Measurements from ENCODE around the gene NUDCD3.
A peak's percentile ranks its signal among the peaks of the same experiment; 100 is the strongest.
"Not testable (repeated sequence)": the region's sequence is repeated elsewhere in the genome, so short reads cannot be mapped to it uniquely, and the experiment has no call there.

Gene NUDCD3

GRCh38 chr7:44517175-44517574, 26.7 kb upstream of the NUDCD3 start:
- no peak for DNase-seq

- DNase-seq, result no peak
Observed at GRCh38 chr7:44515590-44516268, 25.3 kb upstream of the NUDCD3 start.

DNA sequence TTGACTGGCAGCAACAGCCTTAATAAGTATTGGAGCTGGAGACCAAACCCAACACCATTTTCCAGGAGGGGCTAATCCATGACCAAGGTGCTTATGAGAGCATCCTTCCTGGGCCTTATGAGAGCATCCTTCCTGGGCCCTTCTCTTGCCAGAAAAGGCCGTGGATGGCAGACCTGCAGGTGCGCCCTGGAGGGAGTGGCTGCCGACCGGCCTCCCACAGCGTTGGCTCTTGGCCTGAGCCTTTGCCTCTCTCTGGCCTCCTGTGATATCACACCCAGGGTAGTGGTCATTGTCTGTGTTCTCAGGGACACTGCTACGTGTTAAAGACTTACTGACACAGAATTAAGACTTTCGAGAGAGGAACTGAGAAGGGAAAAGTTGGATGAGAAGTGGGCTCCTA, 22.3 kb upstream of the NUDCD3 start:
- DNase-seq, result no peak

DNA sequence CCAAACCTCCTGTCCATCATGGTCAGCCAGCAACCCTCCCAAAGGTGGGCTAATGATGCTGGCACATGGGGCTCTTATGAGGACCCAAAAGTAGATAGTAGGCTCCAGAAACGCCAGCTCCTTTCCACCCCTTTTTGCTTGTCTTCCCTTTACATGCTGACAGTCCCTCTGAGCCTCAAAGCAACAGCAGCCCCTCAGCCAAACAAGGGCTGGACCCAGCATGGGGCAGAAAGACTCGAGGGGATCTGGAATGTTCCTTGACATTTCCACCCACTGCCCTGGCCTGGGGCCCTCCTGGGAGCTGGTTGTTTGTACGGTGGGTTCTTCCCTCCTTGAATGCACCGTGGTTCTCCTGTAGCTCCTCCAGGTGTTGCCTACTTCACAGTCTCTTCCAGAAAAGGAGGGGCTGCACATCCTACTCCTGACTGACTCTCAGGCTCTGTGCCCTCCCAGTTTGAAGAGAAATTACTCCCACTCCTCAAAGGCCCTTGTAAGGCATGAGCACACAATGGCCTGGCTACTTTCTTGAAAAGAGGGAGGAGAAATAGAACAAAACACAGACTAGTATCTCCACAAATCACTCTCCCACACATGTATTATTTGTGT, 21.5 kb upstream of the NUDCD3 start:
- no peak for DNase-seq

GRCh38 chr7:44511236-44511635, 20.8 kb upstream of the NUDCD3 start:
- no peak for DNase-seq

DNA sequence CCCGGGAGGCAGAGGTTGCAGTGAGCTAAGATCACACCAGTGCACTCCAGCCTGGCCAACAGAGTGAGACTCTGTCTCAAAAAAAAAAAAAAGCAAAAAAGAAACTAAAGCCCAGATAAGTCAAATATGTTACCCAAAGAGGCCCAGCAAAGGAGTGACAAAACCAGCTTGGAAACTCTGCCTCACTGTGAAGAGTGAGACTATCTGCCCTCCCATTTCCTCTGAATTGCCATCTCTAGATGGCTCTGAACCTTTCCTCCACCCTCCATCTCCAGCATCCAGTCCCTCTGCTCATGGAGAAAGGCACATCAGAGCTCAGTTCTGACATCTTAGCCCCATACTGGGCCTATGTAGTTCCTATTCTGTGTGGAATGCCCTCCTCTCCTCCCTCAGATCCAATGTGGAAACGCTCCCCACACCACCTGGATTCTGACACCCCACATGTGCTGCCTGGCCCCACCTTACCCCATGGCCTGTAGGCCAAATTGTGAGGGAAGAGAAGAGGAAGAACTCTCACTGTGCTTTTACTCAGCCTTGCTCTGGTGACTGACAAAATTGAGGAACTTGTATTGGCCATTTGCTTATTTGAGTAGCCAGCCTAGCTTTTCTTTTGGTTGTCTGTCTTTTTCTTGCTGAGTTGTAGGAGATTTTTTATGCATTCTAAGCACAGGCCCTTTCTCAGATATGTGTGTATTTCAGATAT, 18.0 kb upstream of the NUDCD3 start:
- DNase-seq, result peak; percentile 6

DNA sequence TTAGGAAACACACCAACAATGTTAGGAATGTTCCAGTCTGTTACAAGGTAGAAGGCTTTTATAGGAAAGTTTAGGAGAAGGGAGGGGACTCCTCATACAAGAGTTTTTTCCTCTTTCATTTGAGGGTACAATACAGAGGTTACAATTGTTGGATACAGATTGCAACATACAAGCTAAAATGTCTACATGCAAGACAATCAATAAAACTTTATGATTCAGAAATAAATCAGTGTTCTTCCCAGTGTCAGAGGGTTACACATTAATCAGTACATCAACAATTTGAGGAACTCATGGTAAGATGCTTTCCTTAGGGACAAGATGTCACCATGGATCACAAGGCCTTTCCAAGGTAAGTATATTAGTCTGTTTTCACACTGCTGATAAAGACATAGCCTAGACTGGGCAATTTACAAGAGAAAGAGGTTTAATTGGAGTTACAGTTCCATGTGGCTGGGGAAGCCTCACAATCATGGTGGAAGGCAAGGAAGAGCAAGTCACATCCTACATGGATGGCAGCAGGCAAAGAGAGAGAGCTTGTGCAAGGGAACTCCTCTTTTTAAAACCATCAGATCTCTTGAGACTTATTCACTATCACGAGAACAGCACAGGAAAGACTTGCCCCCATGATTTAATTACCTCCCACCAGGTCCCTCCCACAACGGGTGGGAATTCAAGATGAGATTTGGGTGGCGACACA, 16.3 kb upstream of the NUDCD3 start:
- DNase-seq, result not testable (repeated sequence)

- no peak for DNase-seq
Observed at GRCh38 chr7:44505595-44505994, 15.1 kb upstream of the NUDCD3 start.

GRCh38 chr7:44498230-44498954, 7.9 kb upstream of the NUDCD3 start:
- no peak for DNase-seq

DNA sequence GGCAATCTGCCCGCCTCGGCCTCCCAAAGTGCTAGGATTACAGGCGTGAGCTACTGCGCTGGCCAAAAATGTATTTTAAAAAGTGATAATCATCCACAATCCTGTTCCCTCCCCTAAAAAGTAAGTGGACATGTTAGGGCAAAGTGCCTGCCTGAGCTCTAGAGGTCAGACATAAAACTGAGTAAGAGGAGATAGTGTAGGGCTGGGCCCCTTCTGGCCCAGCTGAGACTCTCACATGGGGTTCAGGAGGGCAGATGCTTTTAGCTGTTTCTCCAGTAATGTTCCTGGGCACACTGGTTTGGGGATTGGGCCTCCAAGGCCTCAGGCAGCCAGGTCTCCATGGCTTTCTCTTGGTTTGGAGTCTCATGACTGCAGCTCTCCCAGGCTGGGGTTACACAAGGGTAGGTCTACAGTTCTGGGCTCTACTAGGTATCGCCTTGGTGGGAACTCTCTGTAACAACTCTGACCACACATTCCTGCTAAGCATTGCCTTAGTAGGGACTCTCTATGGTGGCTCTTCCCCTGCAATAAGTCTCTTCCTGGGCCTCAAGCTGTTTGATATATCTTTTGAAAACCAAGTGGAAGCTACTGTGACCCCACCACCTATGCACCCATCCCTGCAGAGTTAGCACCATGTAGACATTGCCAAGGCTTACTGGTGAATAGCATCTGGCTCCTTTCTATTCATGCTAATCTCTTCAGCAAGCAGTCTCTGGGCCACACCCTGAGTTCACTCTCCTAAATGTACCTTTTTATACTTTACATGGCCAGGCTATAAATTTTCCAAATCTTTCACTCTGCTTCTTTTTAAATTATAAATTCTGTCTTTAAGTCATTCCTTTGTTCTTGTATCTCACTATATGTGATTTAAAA, 6.9 kb upstream of the NUDCD3 start:
- no peak for DNase-seq

DNA sequence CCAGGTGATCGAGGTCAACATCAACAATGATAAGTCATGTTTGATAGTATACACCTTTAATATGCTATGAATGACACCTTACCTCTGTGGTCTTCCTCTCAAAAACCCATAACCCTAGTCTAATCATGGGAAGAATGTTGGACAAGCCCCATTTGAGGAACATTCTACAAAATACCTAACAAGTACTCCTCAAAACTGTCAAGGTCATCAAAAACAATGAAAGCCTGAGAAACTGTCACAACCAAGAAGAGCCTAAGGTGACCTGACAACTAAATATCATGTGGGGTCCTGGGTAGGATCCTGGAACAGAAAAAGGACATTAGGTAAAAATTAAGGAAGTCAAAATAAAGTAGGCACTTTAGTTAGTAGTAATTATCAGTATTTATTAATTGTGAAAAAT, 5.9 kb upstream of the NUDCD3 start:
- no peak for DNase-seq

DNA sequence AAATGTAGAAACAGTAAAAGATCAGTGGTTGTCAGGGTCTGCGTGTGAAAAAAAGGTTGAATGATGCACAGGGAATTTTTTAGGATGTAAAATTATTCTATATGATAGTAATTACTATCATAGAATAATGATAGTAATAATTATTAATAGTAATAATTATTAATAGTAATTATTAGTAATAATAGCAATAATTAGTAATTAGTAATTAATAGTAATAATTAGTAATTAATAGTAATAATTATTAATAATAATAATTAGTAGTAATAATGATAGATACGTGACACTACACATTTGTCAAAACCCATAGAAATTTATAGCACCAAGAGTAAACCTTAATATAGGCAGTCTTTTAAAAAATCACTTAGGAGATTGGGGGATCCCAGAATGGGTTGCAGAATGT, 4.5 kb upstream of the NUDCD3 start:
- no peak for DNase-seq

- no peak for DNase-seq
Observed at GRCh38 chr7:44491229-44491628, 771 bp upstream of the NUDCD3 start.

DNA sequence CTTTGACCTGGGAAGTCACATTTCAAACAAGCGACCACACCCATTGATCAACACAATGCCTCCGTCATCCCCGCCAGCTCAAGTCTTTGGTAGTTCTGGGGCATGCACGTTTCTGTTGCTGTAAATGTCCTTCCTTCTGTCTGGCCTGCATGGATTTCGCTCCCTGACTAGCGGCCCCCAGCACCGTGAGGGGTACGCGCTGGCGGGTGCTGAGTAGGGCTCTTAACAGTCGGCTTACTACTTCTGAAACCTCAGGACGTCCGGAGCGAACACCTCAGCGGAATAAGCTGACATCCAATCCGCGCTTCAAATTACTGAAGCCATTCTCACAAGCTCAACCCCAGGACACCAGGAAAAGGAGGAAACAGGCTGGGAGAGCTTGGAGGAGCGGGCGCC, 505 bp downstream of the NUDCD3 start:
- DNase-seq, result peak; percentile 57

- no peak for DNase-seq
Observed at GRCh38 chr7:44488955-44489354, 1.5 kb downstream of the NUDCD3 start.

DNA sequence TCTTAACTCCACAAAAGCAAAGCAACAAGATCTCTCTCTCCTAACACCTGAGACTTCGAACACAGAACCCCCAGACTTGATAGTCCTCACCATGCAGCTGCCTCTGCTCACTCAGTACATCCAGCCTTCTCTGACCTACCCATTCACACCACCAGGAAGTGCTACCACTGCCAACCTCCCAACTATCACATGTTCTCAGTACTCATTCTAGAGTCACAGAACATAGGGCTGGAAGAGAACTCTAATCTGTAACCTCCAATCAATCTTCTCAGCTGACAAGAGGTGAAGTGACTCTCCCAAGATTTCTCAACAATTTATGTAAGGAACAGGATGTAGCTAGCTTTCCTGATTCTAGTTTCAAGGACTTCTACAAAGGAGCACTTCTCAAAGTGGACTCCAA, 3.8 kb downstream of the NUDCD3 start:
- DNase-seq, result no peak

DNA sequence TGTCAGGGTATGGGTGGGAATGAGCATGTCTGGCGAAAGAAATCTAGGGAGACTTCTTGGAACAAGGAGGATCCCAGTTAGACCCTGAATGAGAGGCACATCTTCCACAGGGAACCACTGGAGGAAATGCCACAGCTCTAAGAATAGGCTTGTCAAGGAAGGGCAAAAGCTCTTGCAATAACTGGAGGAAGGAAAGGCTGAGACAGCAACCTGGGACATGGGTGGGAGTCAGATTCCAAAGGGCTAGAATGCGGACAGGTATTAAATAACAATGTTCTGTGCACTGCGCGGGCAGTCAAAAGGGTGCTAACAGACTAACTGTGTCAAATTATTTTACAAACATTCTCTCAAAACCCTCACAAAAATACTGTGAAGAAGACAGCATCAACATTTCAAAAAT, 4.5 kb downstream of the NUDCD3 start:
- no peak for DNase-seq

DNA sequence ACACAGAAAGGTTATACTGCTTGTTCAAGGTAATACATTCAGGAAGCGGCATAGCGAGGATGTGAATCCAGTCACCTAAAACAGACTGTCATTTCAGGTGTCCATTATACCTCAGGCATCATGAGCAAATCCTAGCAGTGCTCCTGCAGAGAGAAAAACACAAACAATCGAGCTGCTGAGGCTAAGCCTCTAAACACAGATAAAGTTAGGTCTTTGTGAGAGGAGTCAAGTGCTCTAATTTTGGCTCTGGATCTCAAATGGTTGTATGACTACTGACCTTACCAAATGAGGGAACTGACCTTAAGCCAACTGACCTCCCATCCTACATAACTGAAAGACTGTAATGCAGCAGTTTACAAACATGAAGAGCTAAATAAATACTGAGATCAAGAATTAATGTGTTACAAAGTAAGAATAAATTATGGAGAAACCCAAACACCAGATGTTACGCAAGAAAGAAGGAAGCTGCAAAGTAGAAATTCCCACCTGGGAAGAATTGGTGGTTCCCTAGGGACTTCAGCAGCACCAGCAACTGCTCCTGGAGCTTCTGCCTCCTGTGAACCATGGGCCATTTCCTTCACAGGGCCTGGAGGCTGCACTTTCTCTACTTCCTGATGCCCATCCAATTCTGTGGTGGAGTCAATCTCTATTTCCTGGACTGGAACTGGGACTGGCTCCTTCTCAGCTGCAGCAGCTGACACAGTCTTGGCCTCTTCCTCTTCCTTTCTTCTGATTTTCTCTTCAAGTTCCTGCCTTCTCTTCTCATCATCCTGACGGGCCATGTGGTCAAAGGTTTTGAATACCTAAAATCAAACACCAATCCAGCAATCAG, 5.8 kb downstream of the NUDCD3 start:
- DNase-seq, result no peak

- DNase-seq, result no peak
Observed at GRCh38 chr7:44482502-44483485, 7.7 kb downstream of the NUDCD3 start.

GRCh38 chr7:44477938-44478337, 12.5 kb downstream of the NUDCD3 start:
- no peak for DNase-seq

Measured in KG1 (cell line).